GM12892 (cell line): ENCODE results near the gene KLF13.
"Not testable (repeated sequence)": the region's sequence is repeated elsewhere in the genome, so short reads cannot be mapped to it uniquely, and the experiment has no call there.

ENCODE experiments used
- DNase-seq: peaks from one replicate; pipeline ENCODE4 v3.0.0; 2011; ENCODE audit not compliant: insufficient read length
- FAIRE-seq: peaks from 2 replicates; lab custom pipeline; 2011; peaks lifted over from hg19 to GRCh38; lab: Jason Lieb, UNC
- POLR2A ChIP-seq: IDR thresholded peaks from 2 replicates; pipeline ENCODE4 v1.6.1; 2011; ENCODE audit warnings: low read depth, low read length, control low read depth
- POLR2AphosphoS5 ChIP-seq: IDR thresholded peaks from 2 replicates; pipeline ENCODE4 v1.6.1; 2011; ENCODE audit warnings: low read depth, low read length, control low read depth
- TAF1 ChIP-seq: IDR thresholded peaks from 2 replicates; pipeline ENCODE4 v1.6.1; 2011; ENCODE audit warnings: low read depth, mild to moderate bottlenecking, control low read depth, low read length, borderline replicate concordance

The KLF13 gene

DNA sequence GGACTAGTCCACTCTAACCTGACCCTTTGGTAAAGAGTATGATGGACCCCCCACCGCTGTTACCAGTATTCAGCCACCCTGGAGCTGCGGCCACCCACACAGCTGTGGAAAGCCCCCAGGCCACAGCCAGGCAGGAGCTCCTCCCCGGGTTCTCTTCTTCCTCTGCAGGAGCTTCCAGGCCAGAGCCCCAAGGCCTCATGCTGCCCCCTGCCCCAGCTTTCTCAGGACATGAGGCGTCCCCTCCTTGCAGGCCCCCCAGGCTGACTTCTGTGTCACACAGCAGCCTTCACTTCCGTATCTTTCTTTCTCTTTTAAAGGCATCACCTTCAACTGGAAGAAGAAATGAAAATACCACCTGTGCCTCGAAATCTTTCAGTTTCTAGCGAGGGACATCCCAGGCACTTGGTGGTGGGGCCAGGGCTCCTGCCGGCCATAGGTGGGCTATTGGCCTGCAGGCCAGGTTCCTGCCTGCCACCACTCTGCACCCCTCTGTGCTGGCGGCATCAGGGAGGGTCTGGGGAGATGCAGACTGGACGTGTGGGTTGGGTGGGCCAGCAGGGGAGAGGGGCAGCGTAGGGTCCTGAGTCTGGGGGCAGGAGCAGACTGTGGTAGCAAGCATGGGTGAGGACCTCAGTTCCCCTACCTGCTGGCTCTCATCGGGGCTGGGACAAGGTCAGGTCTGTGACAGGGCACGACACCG is 19.9 kb downstream of the KLF13 start:
- peak; percentile 97 for FAIRE-seq
- TF ChIP-seq TAF1 (no peak), POLR2AphosphoS5 (no peak), POLR2A (no peak)
- DNase-seq, result no peak

DNA sequence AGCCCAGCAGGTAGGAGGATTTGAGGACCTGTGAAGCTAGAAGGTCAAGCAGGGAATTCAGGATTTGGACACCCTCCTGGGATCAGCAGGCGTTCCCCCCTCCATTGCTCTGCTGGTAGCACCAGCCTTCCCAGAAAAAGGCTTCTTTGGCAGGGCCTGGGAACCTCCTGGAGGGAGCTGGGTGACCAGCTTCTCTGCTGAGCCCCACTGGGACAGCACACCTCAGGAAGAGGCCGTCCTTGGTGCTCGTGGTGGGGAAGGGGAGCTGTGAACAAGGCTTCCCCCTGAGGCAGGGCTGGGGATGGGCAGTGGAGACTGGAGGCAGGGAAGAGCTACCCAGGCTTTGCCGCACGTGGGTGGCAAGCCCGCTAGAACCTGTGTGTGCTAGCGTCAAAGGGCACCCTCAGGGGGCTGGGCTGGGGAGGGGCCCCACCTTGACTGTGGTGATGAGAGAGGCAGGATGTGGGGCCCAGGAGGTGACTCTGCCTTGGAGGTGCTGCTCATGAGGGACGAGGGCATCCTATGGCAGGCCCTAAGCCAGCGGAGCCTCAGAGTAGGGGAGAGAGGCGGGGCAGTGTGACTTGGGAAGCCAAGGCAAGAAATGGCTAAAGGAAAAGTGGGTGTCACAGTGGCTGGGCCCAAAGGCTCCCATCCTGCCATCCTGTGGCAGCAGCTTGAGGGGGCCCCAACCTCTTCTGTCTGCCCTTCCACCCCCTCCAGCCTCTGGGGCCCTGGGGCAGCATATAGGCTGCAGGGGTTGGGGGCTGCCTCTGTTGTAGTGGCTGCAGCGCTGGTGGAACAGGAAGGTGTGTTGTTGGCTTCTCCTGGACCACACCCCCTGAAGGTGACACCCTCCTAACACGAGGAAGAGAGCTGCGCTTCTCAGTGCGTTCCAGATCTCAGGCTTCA is 20.7 kb downstream of the KLF13 start:
- no peak for DNase-seq
- TF ChIP-seq TAF1 (no peak), POLR2A (no peak), POLR2AphosphoS5 (no peak)
- FAIRE-seq, result no peak

DNA sequence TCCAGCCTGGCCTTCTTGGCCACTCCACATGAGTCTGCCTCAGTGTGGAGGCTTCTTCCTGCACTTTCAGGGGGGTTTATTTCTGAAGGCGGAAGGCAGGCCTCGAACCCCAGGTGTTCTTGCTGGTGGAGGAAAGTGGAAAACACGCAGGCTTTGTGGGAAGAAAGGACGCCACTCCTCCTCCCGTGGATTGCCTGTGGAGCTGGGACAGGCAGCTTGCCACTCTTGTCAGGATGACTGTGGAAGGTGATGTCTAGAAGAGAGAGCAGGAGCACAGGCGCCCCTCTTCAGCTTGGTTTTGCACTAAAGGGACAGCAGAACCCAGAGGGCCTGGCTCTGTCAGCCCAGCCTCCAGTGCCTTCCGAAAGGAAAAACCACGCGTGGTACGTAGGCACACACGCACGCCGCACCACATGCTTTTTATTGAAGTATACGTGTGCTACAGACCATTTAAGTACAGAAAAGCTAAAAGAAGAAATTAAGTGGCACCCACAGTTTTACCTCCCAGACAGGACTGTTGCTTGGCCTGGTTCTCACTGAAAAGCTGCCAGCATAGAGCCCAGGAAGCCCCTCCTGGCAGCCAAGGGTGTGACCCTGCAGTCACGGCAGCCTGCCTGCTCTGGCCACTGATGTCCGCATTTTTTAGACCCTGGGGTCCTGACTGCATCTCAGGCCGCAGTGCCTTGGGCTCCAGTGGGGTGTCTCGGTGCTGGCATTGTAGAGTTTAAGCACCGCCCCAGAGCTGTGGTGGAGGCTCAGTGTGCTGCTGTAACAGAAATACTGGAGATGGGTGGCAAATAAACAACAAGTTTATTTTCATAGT is 21.6 kb downstream of the KLF13 start:
- no peak for TF ChIP-seq TAF1
- no peak for TF ChIP-seq POLR2A
- TF ChIP-seq POLR2AphosphoS5, result no peak
- no peak for DNase-seq
- no peak for FAIRE-seq

GRCh38 chr15:31349233-31350141 is 22.9 kb downstream of the KLF13 start:
- TF ChIP-seq POLR2A (no peak), POLR2AphosphoS5 (no peak; the same call in 1 of the 2 replicates)
- FAIRE-seq (no peak), DNase-seq (no peak)

DNA sequence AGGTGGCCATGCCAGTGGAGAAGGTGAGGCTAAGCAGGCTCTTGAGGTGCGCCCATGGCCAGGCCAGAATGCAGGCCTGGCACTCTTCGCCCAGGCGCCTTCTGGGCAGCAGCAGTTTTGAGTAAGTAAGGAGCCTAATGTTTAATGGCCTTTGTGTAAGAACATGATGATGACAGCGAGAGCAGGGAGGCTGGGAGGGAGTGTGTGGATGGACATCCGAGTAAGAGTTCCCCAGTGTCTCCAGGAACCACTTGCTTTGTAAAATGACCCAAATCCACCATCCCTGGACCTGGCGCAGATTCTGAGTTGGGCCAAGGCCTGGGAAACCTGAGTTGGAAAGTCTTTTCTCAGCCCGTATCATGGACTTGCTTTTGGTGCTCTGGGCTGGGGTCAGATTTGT is 24.1 kb downstream of the KLF13 start:
- peak; percentile 44 for FAIRE-seq
- DNase-seq, result no peak
- TF ChIP-seq TAF1, result no peak
- TF ChIP-seq POLR2AphosphoS5, result no peak
- TF ChIP-seq POLR2A, result no peak

DNA sequence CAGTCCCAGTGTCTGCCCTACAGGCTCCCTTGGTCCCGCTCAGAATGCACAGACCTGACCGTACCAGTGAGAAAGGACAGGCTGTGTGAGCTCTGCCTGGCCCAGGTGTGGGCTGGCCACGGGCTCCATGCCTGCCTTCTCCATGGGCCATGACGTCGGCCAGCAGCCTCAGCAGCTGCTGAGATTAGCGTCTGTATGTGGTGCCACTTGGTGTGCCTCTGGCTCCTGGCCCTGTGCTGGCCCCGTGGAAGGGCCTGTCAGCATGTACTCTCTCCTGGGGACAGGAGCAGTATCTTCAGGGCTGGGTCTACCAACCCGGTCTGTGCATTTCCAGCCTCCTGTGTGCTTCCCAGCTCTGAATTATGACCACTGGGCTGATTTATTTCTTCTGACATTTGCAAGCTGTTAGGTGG is 25.7 kb downstream of the KLF13 start:
- DNase-seq (no peak), FAIRE-seq (peak; percentile 85)
- TF ChIP-seq POLR2AphosphoS5, result no peak
- TF ChIP-seq POLR2A, result no peak
- TF ChIP-seq TAF1, result no peak

- TF ChIP-seq POLR2AphosphoS5 (peak; percentile 51; the same call in 1 of the 2 replicates), POLR2A (no peak)
- DNase-seq, result peak; percentile 80
- FAIRE-seq, result peak; percentile 82
Measured at GRCh38 chr15:31352911-31353811, 26.5 kb downstream of the KLF13 start.

GRCh38 chr15:31353931-31354330 is 27.3 kb downstream of the KLF13 start:
- DNase-seq (no peak), FAIRE-seq (no peak)
- TF ChIP-seq POLR2AphosphoS5, result no peak
- TF ChIP-seq POLR2A, result no peak
- TF ChIP-seq TAF1, result no peak

GRCh38 chr15:31356097-31356496 is 29.5 kb downstream of the KLF13 start:
- FAIRE-seq, result peak; percentile 14
- not testable (repeated sequence) for DNase-seq

GRCh38 chr15:31357148-31357547 is 30.5 kb downstream of the KLF13 start:
- no peak for DNase-seq
- FAIRE-seq, result no peak
- no peak for TF ChIP-seq POLR2AphosphoS5
- TF ChIP-seq TAF1, result no peak
- no peak for TF ChIP-seq POLR2A
